Mammary epithelial cell (primary cell): ENCODE results near the gene IGFALS.

Experiments
- CTCF ChIP-seq, 2 donors: IDR thresholded peaks in 1 of 2; conservative IDR thresholded peaks in 1 of 2; 2 replicates each; pipeline ENCODE4 v1.5.1; 2011 to 2012; ENCODE audit warnings: inconsistent platforms in 2 of 2, low read length in 2 of 2, mild to moderate bottlenecking in 2 of 2, control low read depth in 1 of 2, low read depth in 1 of 2; ENCODE audit not compliant: insufficient read depth in 1 of 2; ENCODE audit errors: extremely low read depth in 1 of 2
- EZH2 ChIP-seq: IDR thresholded peaks from 2 replicates; pipeline ENCODE4 v1.6.1; 2012; ENCODE audit warnings: low read length, inconsistent platforms, borderline replicate concordance

GRCh38 chr16:1774448-1774780 is 19.1 kb downstream of the IGFALS start:
- TF ChIP-seq CTCF (conservative IDR thresholded peaks at IDR 0.05 in 1 of 2, IDR thresholded peaks at IDR 0.05 in 1 of 2; ENCODE audit: extremely low read depth in 1 of 2, insufficient read depth in 1 of 2, low read depth in 1 of 2, low read length in 2 of 2) (no peak), EZH2 (no peak)
